LNCAP (cell line): ENCODE results near the gene PCDHA9.

Experiments used
- CTCF ChIP-seq: fragments of 450-650 bp; IDR thresholded peaks from 2 replicates; pipeline ENCODE4 v1.5.1; 2017; ENCODE audit warnings: mild to moderate bottlenecking

Gene PCDHA9

GRCh38 chr5:140821375-140822280 is 26.6 kb upstream of the PCDHA9 start, which contains the start of gene PCDHA5:
PCDHA5 (plus strand) TSS chr5:140821613.
- TF ChIP-seq CTCF, result peak; percentile 90

DNA sequence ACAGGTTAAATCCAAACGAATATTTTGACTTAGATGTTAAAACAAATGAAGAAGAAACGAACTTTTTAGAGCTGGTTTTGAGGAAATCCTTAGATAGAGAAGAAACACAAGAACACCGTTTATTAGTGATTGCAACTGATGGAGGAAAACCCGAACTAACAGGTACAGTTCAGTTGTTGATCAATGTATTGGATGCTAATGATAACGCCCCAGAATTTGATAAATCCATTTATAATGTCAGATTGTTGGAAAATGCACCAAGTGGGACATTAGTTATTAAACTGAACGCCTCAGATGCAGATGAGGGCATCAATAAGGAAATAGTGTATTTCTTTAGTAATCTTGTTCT is 25.9 kb upstream of the PCDHA9 start:
- TF ChIP-seq CTCF, result 0 out of 2 replicates have a peak, but pooled peaks have one; percentile 11

DNA sequence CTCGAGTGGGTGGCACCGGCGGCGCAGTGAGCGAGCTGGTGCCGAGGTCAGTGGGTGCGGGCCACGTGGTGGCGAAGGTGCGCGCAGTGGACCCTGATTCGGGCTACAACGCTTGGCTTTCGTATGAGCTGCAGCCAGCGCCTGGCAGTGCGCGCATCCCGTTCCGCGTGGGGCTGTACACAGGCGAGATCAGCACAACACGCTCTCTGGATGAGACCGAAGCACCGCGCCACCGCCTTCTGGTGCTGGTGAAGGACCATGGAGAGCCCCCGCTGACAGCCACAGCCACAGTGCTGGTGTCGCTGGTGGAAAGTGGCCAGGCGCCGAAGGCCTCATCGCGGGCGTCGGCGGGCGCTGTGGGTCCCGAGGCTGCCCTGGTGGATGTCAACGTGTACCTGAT is 24.7 kb upstream of the PCDHA9 start:
- no peak for TF ChIP-seq CTCF

DNA sequence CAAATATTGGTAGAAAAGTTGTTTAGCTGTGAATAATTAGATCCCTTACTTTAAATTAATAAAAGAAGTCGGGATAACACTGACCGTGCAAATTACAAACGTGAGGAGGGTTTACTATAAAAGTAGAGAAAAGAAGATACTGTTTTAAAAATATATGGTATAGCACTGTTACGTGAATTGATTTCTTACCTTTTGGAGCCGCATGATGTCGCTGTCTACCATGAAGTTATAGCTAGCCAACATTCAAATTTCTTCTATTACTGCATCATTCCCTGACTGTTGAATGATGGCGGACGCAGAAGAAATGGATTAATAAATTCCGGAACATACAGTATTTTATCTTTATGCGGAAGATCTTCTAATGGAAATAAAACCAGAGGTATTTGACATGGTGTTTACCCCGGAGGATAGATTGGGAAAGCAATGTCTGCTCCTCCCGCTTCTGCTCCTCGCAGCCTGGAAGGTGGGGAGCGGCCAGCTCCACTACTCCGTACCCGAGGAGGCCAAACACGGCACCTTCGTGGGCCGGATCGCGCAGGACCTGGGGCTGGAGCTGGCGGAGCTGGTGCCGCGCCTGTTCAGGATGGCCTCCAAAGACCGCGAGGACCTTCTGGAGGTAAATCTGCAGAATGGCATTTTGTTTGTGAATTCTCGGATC is 20.3 kb upstream of the PCDHA9 start, which contains the start of gene PCDHA6:
Gene PCDHA6, plus strand, starts transcription at position 257 of the 658 bp plus-strand sequence. Its CDS starts 132 bp downstream, at position 389.
- TF ChIP-seq CTCF, result peak; percentile 21; the same call in 1 of the 2 replicates

GRCh38 chr5:140828362-140828737 is 19.8 kb upstream of the PCDHA9 start:
- peak; percentile 12; the same call in 1 of the 2 replicates for TF ChIP-seq CTCF

- TF ChIP-seq CTCF, result peak; percentile 27; the same call in 1 of the 2 replicates
Measured at GRCh38 chr5:140833993-140834392, 14.2 kb upstream of the PCDHA9 start, which contains the start of gene PCDHA7. PCDHA7 (plus strand) TSS chr5:140834269; CDS start chr5:140834384, 115 bp downstream.

- no peak for TF ChIP-seq CTCF
Measured at GRCh38 chr5:140835622-140836510, 12.3 kb upstream of the PCDHA9 start.
